Measurements from ENCODE around the gene SENP5. TPM values are rescaled to one million over a fixed set of nuclear protein-coding genes. Genes with fewer than 3 reads are reported as not detected.

Gene SENP5
- total RNA-seq, 1 experiment from 2014 or later, result 30.4 TPM

DNA sequence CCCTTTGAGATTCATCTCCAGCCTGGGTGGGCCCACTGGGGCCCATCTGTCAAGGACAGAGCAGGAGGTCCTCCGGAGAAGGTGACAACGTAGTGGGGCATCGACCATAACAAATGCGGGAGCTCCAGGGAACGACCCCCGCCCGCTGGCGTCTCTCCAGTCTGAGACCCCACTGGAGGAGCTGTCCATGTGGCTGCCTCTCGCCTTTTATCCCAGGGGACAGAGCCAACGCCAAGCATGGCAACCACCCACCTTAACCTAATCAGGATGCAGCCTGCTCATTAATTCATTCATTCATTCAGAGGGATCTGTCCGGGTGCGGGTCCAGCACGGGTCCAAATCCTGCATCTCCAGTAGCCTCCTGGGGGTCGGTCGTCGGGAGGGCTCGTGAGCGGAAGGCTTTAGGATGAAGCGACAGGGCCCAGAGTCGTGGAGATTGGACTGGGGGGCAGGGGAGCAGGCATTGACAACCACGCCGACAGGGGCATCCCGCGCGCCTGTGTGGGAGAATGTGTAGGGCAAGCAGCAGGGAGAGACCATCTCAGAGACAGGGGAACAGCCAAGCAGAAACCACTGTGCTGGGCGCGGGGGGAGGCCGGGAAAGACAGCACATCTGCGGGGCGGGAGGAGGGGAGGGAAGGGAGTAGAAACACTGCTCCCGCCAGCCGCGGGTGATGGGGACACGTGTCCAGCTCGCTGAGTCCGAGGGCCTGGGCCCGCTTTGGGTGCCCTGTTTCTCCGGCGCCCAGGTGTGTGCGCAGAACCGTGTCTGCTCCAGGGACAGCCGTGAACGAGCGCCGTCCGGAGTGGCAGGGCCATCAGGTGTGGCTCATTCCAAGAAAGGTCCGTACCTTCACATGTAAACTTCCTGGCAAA, 99.0 kb downstream of the SENP5 start:
- Histone ChIP-seq H3K27me3 (ENCODE audit: insufficient read depth, low read length) (peaks cover 41% of the 10 kb centered on the region), H3K4me2 (ENCODE audit: insufficient read depth, insufficient read length, low read length) (peak overlapping the region; percentile 7), H4K91ac (ENCODE audit: insufficient read length, low read depth, low read length) (no peak overlapping the region), H2AK5ac (ENCODE audit: insufficient read length, low read length) (no peak overlapping the region), H3K4ac (ENCODE audit: low read depth, low read length) (no peak overlapping the region), H3K4me1 (ENCODE audit: insufficient read depth, low read length) (no peaks in the 10 kb centered on the region), H3K79me2 (ENCODE audit: insufficient read depth, low read length) (no peaks in the 10 kb centered on the region), H2AFZ (ENCODE audit: low read length) (no peak overlapping the region), H4K20me1 (ENCODE audit: control insufficient read depth, insufficient read depth, insufficient read length) (no peaks in the 10 kb centered on the region), H2BK15ac (ENCODE audit: low read depth, low read length) (no peak overlapping the region), H2BK5ac (ENCODE audit: insufficient read length, low read length) (no peak overlapping the region), H2BK120ac (ENCODE audit: low read depth, low read length, poor library complexity, severe bottlenecking) (no peak overlapping the region), H3K23me2 (ENCODE audit: insufficient read length, low read depth, low read length, poor library complexity, severe bottlenecking) (no peaks in the 10 kb centered on the region), H4K5ac (ENCODE audit: insufficient read length, low read depth, low read length) (no peak overlapping the region), H2BK12ac (ENCODE audit: insufficient read length, low read depth, low read length) (no peak overlapping the region), H3K23ac (ENCODE audit: insufficient read length, low read depth, low read length) (no peak overlapping the region), H2BK20ac (ENCODE audit: low read depth, low read length, poor library complexity, severe bottlenecking) (no peak overlapping the region), H3K27ac (ENCODE audit: insufficient read length, low read depth, low read length) (no peak overlapping the region), H3T11ph (ENCODE audit: low read length) (no peak overlapping the region), H3K9ac (ENCODE audit: extremely low read depth, insufficient read length, low read length) (no peak overlapping the region), H3K56ac (ENCODE audit: insufficient read length, low read depth, low read length) (no peak overlapping the region), H3K14ac (ENCODE audit: insufficient read depth, low read length) (no peak overlapping the region; the same call in 1 of the 2 replicates), H4K8ac (replicated peaks; ENCODE audit: insufficient read length, low read depth, low read length) (no peak overlapping the region), H3K79me1 (ENCODE audit: insufficient read depth, low read depth, low read length, poor library complexity, severe bottlenecking) (no peaks in the 10 kb centered on the region), H3K18ac (ENCODE audit: insufficient read length, low read depth, low read length) (no peak overlapping the region), H3K9me3 (ENCODE audit: control insufficient read depth, low read depth, low read length) (peaks cover 3% of the 10 kb centered on the region)
- Mint-ChIP-seq H3K27me3 (ENCODE audit: low read depth) (peaks cover 76% of the 10 kb centered on the region), H3K4me3 (peak overlapping the region; percentile 6 to 64; a peak in 3 of 5 replicates), H3K4me1 (peaks cover 3 to 13% of the 10 kb centered on the region in 2 experiments; a peak in 3 of 4 replicates), H3K27ac (no peak overlapping the region), H3K36me3 (ENCODE audit: insufficient read depth in 1 of 3, low read depth in 3 of 3) (peaks cover 0 to 8% (median 4%) of the 10 kb centered on the region in 3 experiments; a peak in 2 of 7 replicates), H3K9me3 (peaks cover 10 to 13% of the 10 kb centered on the region in 2 experiments)
- TF ChIP-seq, protein P1, sequence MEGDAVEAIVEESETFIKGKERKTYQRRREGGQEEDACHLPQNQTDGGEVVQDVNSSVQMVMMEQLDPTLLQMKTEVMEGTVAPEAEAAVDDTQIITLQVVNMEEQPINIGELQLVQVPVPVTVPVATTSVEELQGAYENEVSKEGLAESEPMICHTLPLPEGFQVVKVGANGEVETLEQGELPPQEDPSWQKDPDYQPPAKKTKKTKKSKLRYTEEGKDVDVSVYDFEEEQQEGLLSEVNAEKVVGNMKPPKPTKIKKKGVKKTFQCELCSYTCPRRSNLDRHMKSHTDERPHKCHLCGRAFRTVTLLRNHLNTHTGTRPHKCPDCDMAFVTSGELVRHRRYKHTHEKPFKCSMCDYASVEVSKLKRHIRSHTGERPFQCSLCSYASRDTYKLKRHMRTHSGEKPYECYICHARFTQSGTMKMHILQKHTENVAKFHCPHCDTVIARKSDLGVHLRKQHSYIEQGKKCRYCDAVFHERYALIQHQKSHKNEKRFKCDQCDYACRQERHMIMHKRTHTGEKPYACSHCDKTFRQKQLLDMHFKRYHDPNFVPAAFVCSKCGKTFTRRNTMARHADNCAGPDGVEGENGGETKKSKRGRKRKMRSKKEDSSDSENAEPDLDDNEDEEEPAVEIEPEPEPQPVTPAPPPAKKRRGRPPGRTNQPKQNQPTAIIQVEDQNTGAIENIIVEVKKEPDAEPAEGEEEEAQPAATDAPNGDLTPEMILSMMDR (conservative IDR thresholded peaks at IDR 0.05), result no peak
- WGBS (ENCODE audit: extremely low coverage, insufficient read length, low lambda C conversion rate), result no CpG with 5 or more reads among the region's 47 CpGs
- DNase-seq, result no peak

Measured in H9 (cell line).